Stomach smooth muscle (tissue), 2 donors: ENCODE data around the gene PPP1R12B.
"Not testable (repeated sequence)": the region's sequence is repeated elsewhere in the genome, so short reads cannot be mapped to it uniquely, and the experiment has no call there.

ENCODE experiments used
- H3K27ac ChIP-seq: one replicate; pipeline ENCODE4 v1.7.0; 2013; ENCODE audit warnings: mild to moderate bottlenecking, low read length, inconsistent platforms
- H3K27me3 ChIP-seq, 2 donors: one replicate each; pipeline ENCODE4 v1.7.0; 2013; ENCODE audit warnings: low read length in 2 of 2; ENCODE audit not compliant: insufficient read depth in 2 of 2, control insufficient read depth in 1 of 2
- H3K36me3 ChIP-seq, 2 donors: one replicate each; pipeline ENCODE4 v1.7.0; 2013; ENCODE audit warnings: low read length in 2 of 2; ENCODE audit not compliant: control insufficient read depth in 2 of 2, insufficient read depth in 2 of 2
- H3K4me1 ChIP-seq: one replicate; pipeline ENCODE4 v1.7.0; 2013; ENCODE audit warnings: low read length; ENCODE audit not compliant: control insufficient read depth, insufficient read depth
- H3K4me3 ChIP-seq, 2 donors: one replicate each; pipeline ENCODE4 v1.7.0; 2013; ENCODE audit warnings: low read length in 2 of 2
- H3K9ac ChIP-seq, 2 donors: one replicate each; pipeline ENCODE4 v1.7.0; 2013; ENCODE audit warnings: low read length in 2 of 2, mild to moderate bottlenecking in 1 of 2
- H3K9me3 ChIP-seq, 2 donors: one replicate each; pipeline ENCODE4 v1.7.0; 2013; ENCODE audit warnings: low read length in 2 of 2; ENCODE audit not compliant: control insufficient read depth in 2 of 2
- donor health status: healthy.
- donor health status: Pancreatic carcinoma.

Gene PPP1R12B

GRCh38 chr1:202493112-202493511, 144.6 kb downstream of the PPP1R12B start:
- H3K9ac ChIP-seq: not testable (repeated sequence)
- peaks cover 16 to 18% of the 10 kb centered on the region in 2 donors for H3K36me3 ChIP-seq

GRCh38 chr1:202498542-202498941, 150.0 kb downstream of the PPP1R12B start:
- Histone ChIP-seq H3K27ac (no peak overlapping the region), H3K36me3 (peaks cover 7 to 10% of the 10 kb centered on the region in 2 donors), H3K27me3 (no peaks in the 10 kb centered on the region), H3K9ac (no peak overlapping the region), H3K9me3 (no peaks in the 10 kb centered on the region), H3K4me1 (no peaks in the 10 kb centered on the region), H3K4me3 (no peak overlapping the region)

More at GRCh38 chr1:202493112-202493511, 144.6 kb downstream of the PPP1R12B start:
- not testable (repeated sequence) for H3K27ac ChIP-seq, H3K4me3 ChIP-seq, H3K27me3 ChIP-seq, H3K9me3 ChIP-seq, H3K4me1 ChIP-seq

- H3K4me3 ChIP-seq, H3K27ac ChIP-seq, H3K4me1 ChIP-seq, H3K36me3 ChIP-seq, H3K9me3 ChIP-seq, H3K9ac ChIP-seq, H3K27me3 ChIP-seq: not testable (repeated sequence)
Measured at GRCh38 chr1:202499997-202500396, 151.5 kb downstream of the PPP1R12B start.

GRCh38 chr1:202501281-202501680, 152.8 kb downstream of the PPP1R12B start:
- no peak overlapping the region for H3K9ac ChIP-seq
- H3K4me3 ChIP-seq: no peak overlapping the region
- peaks cover 0 to 3% of the 10 kb centered on the region in 2 donors for H3K36me3 ChIP-seq
- H3K27ac ChIP-seq: no peak overlapping the region
- no peaks in the 10 kb centered on the region for H3K27me3 ChIP-seq
- no peaks in the 10 kb centered on the region for H3K9me3 ChIP-seq
- H3K4me1 ChIP-seq: peaks cover 4% of the 10 kb centered on the region

GRCh38 chr1:202505356-202505755, 156.9 kb downstream of the PPP1R12B start:
- Histone ChIP-seq H3K4me3 (peak overlapping the region in 1 of 2 donors; percentile 36), H3K4me1 (peaks cover 4% of the 10 kb centered on the region), H3K9me3 (no peaks in the 10 kb centered on the region), H3K36me3 (no peaks in the 10 kb centered on the region), H3K27me3 (no peaks in the 10 kb centered on the region), H3K27ac (peak overlapping the region; percentile 91), H3K9ac (peak overlapping the region; percentile 71 to 76)

GRCh38 chr1:202505880-202506575, 157.5 kb downstream of the PPP1R12B start:
- Histone ChIP-seq H3K4me3 (peak overlapping the region; percentile 0 to 16), H3K9ac (peak overlapping the region; percentile 71 to 76), H3K27ac (peak overlapping the region; percentile 91)
- not testable (repeated sequence) for H3K4me1 ChIP-seq, H3K27me3 ChIP-seq, H3K9me3 ChIP-seq, H3K36me3 ChIP-seq

GRCh38 chr1:202508863-202509262, 160.4 kb downstream of the PPP1R12B start:
- not testable (repeated sequence) for H3K36me3 ChIP-seq, H3K4me1 ChIP-seq, H3K9ac ChIP-seq, H3K27me3 ChIP-seq, H3K4me3 ChIP-seq, H3K9me3 ChIP-seq, H3K27ac ChIP-seq

GRCh38 chr1:202513875-202514274, 165.4 kb downstream of the PPP1R12B start:
- H3K27ac ChIP-seq, H3K4me1 ChIP-seq, H3K27me3 ChIP-seq, H3K4me3 ChIP-seq, H3K9ac ChIP-seq, H3K36me3 ChIP-seq, H3K9me3 ChIP-seq: not testable (repeated sequence)

GRCh38 chr1:202516434-202516877, 168.0 kb downstream of the PPP1R12B start:
- peaks cover 15% of the 10 kb centered on the region for H3K4me1 ChIP-seq
- H3K9ac ChIP-seq: no peak overlapping the region
- no peaks in the 10 kb centered on the region for H3K9me3 ChIP-seq
- H3K36me3 ChIP-seq: no peaks in the 10 kb centered on the region
- no peaks in the 10 kb centered on the region for H3K27me3 ChIP-seq
- H3K27ac ChIP-seq: no peak overlapping the region
- H3K4me3 ChIP-seq: no peak overlapping the region

GRCh38 chr1:202517146-202517545, 168.6 kb downstream of the PPP1R12B start:
- H3K9ac ChIP-seq, H3K9me3 ChIP-seq, H3K27ac ChIP-seq, H3K4me3 ChIP-seq, H3K27me3 ChIP-seq, H3K36me3 ChIP-seq: not testable (repeated sequence)
- peaks cover 15% of the 10 kb centered on the region for H3K4me1 ChIP-seq

- H3K9ac ChIP-seq, H3K4me3 ChIP-seq, H3K36me3 ChIP-seq, H3K9me3 ChIP-seq, H3K27me3 ChIP-seq: not testable (repeated sequence)
- Histone ChIP-seq H3K4me1 (peaks cover 15% of the 10 kb centered on the region), H3K27ac (peak overlapping the region; percentile 26)
Measured at GRCh38 chr1:202518180-202518579, 169.7 kb downstream of the PPP1R12B start.
